AG04450 (cell line): Measurements from ENCODE around the gene CBX6. TPM values are rescaled to one million over a fixed set of nuclear protein-coding genes. Genes with fewer than 3 reads are reported as not detected.
"Not testable (repeated sequence)": the region's sequence is repeated elsewhere in the genome, so short reads cannot be mapped to it uniquely, and the experiment has no call there.

ENCODE experiments used
- CTCF ChIA-PET: fragments of 300-600, 350-600 bp; formaldehyde crosslinking; extraction: SDS; loops from one replicate; lab custom pipeline; 2022; ENCODE audit warnings: antibody characterized with exemption, inconsistent platforms; lab: Charles Lee
- POLR2A ChIA-PET: fragments of 350-600 bp; formaldehyde crosslinking; extraction: SDS; loops from one replicate; lab custom pipeline; 2021; ENCODE audit warnings: antibody characterized with exemption, inconsistent platforms; lab: Yijun Ruan, JAX
- DNase-seq: peaks from one replicate; pipeline ENCODE4 v3.0.0-alpha.2; 2011; ENCODE audit warnings: low read depth, low spot score
- H3K27ac ChIP-seq: one replicate; pipeline ENCODE4 v1.5.1; 2012; ENCODE audit warnings: low read depth, low read length, control low read depth
- H3K27me3 ChIP-seq: one replicate; pipeline ENCODE4 v1.6.0; 2012; ENCODE audit warnings: low read length; ENCODE audit not compliant: control insufficient read depth, insufficient read depth
- H3K4me3 ChIP-seq: 2 replicates; pipeline ENCODE4 v1.5.1; 2011; ENCODE audit warnings: mild to moderate bottlenecking, low read depth, low read length, control low read depth
- H3K9me3 ChIP-seq: 2 replicates; pipeline ENCODE4 v1.5.1; 2012; ENCODE audit warnings: low read length; ENCODE audit not compliant: control insufficient read depth, insufficient read depth
- polyA plus RNA-seq: library from polyadenylated mRNA; depleted of rRNA; stranded (reverse); fragments of >200 nt; gene quantifications from 2 replicates; pipeline ENCODE4 v1.2.3, GENCODE V29; 2011
- TF ChIP-seq, protein P1 (sequence below): IDR thresholded peaks from 2 replicates; pipeline ENCODE4 v1.5.1; 2011; ENCODE audit warnings: low read depth, low read length, control low read depth, inconsistent platforms

The CBX6 gene
- polyA plus RNA-seq, 1 experiment: 14.7 TPM

DNA sequence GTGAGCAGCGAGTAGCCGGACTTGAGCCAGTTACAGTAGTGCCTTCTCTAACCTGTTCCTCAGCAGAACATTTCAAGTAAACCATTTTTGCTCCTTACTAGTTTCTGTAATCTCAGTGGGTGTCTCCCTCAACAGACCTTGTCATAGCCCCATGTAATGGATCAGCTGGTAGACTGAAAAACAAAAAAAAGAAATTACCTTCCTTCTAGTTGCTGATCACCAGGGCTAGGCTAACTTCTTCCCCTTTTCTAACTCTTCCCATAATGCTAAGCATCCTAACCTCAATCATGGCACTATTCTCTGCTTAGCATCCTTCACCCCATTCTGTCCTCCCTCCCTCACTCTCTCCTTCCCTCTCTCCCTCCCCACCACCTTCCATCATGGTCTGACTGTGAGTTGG, 35.8 kb upstream of the CBX6 start:
- H3K27ac ChIP-seq: no peak overlapping the region
- ChIA-PET POLR2A (no interaction called here), CTCF (no interaction called here)
- DNase-seq: no peak
- H3K9me3 ChIP-seq: no peaks in the 10 kb centered on the region; the same call in 1 of the 2 replicates
- H3K27me3 ChIP-seq: peaks cover 5% of the 10 kb centered on the region
- H3K4me3 ChIP-seq: no peak overlapping the region
- TF ChIP-seq, protein P1, sequence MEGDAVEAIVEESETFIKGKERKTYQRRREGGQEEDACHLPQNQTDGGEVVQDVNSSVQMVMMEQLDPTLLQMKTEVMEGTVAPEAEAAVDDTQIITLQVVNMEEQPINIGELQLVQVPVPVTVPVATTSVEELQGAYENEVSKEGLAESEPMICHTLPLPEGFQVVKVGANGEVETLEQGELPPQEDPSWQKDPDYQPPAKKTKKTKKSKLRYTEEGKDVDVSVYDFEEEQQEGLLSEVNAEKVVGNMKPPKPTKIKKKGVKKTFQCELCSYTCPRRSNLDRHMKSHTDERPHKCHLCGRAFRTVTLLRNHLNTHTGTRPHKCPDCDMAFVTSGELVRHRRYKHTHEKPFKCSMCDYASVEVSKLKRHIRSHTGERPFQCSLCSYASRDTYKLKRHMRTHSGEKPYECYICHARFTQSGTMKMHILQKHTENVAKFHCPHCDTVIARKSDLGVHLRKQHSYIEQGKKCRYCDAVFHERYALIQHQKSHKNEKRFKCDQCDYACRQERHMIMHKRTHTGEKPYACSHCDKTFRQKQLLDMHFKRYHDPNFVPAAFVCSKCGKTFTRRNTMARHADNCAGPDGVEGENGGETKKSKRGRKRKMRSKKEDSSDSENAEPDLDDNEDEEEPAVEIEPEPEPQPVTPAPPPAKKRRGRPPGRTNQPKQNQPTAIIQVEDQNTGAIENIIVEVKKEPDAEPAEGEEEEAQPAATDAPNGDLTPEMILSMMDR: no peak

DNA sequence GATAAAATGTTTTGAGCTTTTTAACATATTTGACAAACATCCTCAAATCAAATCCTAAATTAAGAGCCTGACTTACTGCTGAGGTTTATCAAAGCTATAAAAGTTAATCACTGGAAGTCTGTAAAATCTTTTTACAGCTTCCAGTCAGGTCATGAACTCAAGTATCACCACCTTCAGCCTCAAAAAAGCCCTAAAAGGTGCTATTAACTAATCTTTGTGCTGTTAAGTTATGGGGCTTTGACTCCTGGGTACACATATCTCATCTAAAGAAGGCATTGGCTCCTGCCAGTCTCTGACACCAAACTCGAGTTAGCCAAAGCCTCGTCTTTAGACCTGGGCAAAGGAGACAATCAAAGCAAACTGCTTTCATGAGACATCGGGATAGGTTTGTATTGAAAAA, 34.0 kb upstream of the CBX6 start:
- CTCF ChIA-PET: no interaction called here
- H3K27me3 ChIP-seq: peaks cover 12% of the 10 kb centered on the region
- POLR2A ChIA-PET: no interaction called here
- H3K4me3 ChIP-seq: no peak overlapping the region
- TF ChIP-seq, protein P1: no peak
- H3K27ac ChIP-seq: no peak overlapping the region
- DNase-seq: no peak
- no peaks in the 10 kb centered on the region for H3K9me3 ChIP-seq

- H3K4me3 ChIP-seq, H3K9me3 ChIP-seq, DNase-seq, H3K27me3 ChIP-seq, POLR2A ChIA-PET, CTCF ChIA-PET, H3K27ac ChIP-seq: not testable (repeated sequence)
Measured at GRCh38 chr22:38904052-38904617, 32.1 kb upstream of the CBX6 start.

- TF ChIP-seq, protein P1: no peak
- no peaks in the 10 kb centered on the region for H3K9me3 ChIP-seq
- ChIA-PET POLR2A (no interaction called here), CTCF (interaction anchor here (0.6 to 1.1 kb wide), 2 partner anchors 31 to 324 kb away, joined by 3 to 8 read pairs; no protein-coding TSS in a partner anchor)
- no peak overlapping the region for H3K4me3 ChIP-seq
- H3K27ac ChIP-seq: no peak overlapping the region
- peaks cover 14% of the 10 kb centered on the region for H3K27me3 ChIP-seq
- DNase-seq: no peak
Measured at GRCh38 chr22:38901111-38901641, 29.2 kb upstream of the CBX6 start.

DNA sequence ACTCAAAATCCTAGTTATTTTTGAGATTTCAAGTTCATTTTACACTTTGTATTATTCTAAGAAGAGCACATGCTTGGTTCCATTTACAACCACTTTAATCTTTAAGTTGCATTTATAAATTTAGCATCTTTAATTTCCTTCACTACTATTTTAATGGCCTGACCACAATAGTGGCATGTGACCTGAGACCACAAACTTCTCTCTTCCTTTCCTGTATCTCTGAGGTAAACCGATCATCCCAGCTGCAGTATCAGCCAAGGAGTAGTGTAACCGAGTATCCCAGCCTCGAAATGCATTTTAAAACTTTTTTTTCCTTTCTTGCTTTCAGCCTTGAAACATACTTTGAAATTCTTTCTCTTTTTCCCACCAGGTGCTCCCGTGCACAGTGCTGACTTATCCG, 28.7 kb upstream of the CBX6 start:
- Histone ChIP-seq H3K9me3 (no peaks in the 10 kb centered on the region), H3K4me3 (no peak overlapping the region), H3K27ac (no peak overlapping the region), H3K27me3 (peaks cover 14% of the 10 kb centered on the region)
- CTCF ChIA-PET: interaction anchor here (1.1 to 1.6 kb wide), 2 partner anchors 30 to 73 kb away, joined by 3 to 5 read pairs; no protein-coding TSS in a partner anchor
- no peak for DNase-seq
- POLR2A ChIA-PET: no interaction called here
- TF ChIP-seq, protein P1: no peak
